Prostate gland (tissue), 2 donors: ENCODE measurements around the gene TUBB4A.

ENCODE experiments used
- POLR2A ChIP-seq: fragments of 450-650 bp; IDR thresholded peaks from one replicate; pipeline ENCODE4 v1.6.1; 2016; ENCODE audit warnings: antibody characterized with exemption, mild to moderate bottlenecking
- TF ChIP-seq, protein P1 (sequence below), 4 experiments: fragments of 200-600 bp in 2 of 4; fragments of 450-650 bp in 2 of 4; sonication (generic) in 2 of 4; IDR thresholded peaks; 1 replicate in 3 of 4; 2 replicates in 1 of 4; pipeline ENCODE4 v1.5.1; 2016 to 2019; ENCODE audit warnings: antibody characterized with exemption in 4 of 4, mild to moderate bottlenecking in 2 of 4, moderate library complexity in 2 of 4

DNA sequence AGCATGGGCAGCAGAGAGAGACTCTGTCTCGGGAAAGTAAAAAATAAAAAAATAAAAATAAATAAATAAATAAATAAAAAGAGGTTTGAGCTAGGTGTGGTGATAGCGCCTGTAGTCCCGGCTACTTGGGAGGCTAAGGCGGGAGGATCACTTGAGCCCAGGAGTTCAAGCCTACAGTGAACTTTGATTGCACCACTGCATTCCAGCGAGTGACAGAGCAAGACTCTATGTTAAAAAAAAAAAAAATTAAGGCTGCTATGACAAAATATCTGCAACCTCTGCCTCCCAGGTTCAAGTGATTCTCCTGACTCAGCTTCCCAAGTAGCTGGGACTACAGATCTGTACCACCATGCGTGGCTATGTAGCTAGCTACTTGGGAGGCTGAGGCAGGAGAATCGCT is 17.3 kb downstream of the TUBB4A start:
- TF ChIP-seq, protein P1, sequence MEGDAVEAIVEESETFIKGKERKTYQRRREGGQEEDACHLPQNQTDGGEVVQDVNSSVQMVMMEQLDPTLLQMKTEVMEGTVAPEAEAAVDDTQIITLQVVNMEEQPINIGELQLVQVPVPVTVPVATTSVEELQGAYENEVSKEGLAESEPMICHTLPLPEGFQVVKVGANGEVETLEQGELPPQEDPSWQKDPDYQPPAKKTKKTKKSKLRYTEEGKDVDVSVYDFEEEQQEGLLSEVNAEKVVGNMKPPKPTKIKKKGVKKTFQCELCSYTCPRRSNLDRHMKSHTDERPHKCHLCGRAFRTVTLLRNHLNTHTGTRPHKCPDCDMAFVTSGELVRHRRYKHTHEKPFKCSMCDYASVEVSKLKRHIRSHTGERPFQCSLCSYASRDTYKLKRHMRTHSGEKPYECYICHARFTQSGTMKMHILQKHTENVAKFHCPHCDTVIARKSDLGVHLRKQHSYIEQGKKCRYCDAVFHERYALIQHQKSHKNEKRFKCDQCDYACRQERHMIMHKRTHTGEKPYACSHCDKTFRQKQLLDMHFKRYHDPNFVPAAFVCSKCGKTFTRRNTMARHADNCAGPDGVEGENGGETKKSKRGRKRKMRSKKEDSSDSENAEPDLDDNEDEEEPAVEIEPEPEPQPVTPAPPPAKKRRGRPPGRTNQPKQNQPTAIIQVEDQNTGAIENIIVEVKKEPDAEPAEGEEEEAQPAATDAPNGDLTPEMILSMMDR (IDR thresholded peaks at IDR 0.05) = no peak
- TF ChIP-seq POLR2A = no peak
